ENCODE measurements around the gene CEACAM21. TPM values are rescaled to one million over a fixed set of nuclear protein-coding genes. Genes with fewer than 3 reads are reported as not detected.
A peak's percentile ranks its signal among the peaks of the same experiment; 100 is the strongest.

The CEACAM21 gene
- total RNA-seq, 1 donor from 2014 or later: not detected

DNA sequence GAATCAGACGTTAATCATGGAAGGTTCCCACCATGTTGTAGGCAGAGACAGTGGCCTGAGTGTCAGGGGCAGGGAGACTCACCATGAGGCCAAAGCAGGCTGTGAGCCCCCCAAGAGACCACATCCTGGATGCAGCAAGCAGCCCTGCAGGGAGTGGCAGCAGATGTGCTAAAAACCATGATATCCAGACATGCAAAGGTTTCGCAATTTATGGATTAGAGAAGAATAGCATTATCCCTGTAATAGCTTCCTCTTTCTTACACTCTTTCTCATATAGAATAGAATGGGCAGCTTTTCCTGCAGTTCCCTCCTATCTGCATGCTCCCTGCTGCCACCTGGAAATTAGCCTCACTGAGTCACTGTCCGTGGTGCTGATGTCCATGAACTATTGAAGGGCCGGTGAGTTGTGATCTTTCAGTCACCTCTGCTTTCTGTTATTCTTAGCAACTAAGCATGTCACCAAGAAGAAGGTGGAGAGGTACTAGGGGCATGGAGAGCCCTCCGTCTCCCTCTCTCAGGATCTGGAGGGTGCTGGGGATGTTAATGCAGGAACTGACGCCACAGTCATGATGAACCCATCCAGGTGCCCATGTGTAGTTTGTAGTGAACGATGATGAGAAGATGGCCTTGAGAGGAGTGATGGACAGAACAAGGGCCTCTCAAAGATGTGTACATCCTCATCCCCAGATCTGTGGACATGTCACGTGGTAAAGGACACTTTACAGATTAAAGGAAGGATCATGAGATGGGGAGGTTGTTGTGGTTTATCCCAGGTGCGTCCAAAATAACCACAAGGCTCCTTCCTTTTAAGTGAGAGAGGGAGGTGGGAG, 41.0 kb downstream of the CEACAM21 start:
- peak; percentile 40 for DNase-seq (ENCODE audit: low read depth)

DNA sequence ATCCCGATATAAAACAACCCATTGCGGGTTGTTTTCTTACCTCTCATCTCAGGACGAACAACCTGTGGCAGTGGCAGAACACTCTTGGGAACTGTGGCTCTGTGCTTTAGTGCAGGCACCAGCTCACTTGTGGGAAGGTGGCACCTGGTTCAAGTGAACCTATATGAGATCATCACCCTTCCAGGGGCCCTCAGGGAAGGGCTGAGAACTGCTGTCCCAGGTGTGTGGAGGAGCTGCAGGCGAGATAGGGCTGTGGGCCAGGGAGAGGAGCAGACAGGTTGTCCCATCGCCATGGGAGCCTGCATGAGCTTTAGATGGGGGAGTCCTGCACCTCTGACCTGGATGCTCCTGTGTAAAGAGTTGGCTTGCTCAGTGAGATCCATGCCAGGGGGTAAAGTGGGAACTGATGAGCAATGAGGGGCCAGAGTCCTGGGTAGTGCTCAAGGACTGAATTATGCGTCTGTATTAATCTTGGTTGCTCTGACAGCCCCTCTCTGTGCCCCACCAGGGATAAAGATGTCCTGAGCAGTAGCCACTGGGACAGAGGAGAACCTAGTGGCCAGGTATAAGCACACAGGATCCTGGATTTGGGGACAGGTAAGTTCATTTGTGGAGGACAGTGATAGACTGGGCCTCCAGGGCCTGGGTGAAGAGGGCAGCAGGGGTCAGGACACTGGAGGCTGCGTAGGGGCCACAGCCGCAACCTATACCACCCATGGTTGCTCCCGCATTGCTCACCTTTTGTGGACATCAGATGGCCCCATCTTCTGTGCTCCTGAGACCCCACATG, 42.2 kb downstream of the CEACAM21 start:
- DNase-seq (ENCODE audit: low read depth): no peak

DNA sequence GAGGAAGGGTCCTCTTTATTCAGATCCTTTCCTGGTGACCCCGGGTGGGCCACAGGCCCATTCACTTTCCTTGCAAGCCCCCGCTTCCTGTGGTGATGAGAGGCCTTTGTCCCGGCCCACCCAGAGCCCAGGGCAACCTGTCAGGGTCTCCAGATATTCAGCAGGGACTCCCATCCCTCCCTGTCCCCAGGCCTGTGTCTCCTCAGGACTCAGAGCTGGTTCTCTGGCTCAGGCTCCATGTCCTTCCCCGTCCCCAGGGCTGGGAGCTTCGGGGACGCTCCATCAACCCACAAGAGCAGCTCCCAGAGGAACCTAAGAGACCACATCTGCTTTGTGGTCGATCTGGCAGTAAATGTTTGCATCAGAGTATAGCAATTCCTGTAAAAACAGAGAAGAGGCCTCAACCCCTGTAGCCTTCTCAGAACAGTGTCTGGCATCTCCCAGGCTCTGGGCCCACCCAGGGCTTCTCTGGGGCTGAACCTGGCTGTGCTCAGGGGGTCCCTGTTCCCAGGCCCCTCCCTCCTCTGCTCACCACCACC, 43.1 kb downstream of the CEACAM21 start:
- DNase-seq (ENCODE audit: low read depth): no peak

DNA sequence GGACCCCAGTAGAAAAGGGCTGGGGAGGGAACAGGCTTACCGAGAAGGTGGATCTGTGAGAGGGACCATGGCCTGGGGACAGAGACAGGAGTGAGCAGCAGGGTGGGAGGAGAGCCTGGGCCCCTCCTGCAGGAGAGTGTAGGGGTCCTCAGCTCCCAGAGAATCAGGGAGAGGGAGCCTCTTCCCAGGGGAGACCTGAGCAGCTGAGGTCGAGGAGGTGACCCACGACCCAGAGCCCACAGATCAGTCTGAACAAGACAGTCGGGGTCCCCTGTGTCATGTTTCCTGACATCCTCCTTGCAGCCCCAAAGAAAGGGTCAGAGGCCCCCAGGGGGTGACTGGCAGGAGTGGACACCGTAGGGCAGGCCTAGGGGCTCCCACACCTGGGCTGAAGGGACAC, 44.2 kb downstream of the CEACAM21 start:
- DNase-seq (ENCODE audit: low read depth): no peak

DNA sequence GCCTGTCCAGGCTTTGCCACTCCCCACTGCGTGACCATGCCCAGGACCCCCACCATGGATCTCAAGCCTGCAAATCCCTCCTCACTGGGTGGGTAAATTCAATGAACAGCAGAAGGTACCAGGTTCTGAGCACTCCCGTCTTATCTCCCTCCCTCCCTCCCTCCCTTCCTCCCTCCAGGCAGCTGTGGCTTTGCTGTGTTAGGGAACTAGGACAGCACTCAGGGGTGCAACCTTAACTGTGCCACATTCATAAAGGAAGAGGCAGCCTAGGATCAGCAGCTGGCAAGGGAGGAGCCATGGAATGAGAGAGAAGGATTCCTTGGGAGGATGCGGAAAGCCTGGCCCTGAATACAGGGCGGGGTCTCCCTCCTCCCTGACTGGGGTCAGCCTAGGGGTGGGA, 45.3 kb downstream of the CEACAM21 start:
- no peak for DNase-seq (ENCODE audit: low read depth)

DNA sequence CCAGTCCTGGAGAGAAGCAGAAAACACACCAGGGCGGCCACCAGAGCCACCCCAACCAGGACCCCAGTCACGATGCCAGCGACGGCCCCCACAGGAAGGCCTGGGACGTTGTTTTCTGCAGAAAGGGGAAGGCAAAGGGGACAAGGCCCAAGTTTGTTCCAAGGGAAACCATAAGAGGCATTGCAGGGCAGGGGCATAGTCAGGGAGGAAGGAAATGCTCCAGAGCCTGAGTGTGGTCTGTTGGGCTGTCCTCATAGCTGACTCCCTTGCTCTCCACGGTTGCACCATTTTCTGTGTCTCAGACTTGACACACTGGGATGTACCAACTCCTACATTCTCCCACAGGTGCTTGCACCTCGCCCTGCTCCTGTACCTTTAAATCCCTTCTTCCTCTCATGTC, 45.7 kb downstream of the CEACAM21 start:
- no peak for DNase-seq (ENCODE audit: low read depth)

DNA sequence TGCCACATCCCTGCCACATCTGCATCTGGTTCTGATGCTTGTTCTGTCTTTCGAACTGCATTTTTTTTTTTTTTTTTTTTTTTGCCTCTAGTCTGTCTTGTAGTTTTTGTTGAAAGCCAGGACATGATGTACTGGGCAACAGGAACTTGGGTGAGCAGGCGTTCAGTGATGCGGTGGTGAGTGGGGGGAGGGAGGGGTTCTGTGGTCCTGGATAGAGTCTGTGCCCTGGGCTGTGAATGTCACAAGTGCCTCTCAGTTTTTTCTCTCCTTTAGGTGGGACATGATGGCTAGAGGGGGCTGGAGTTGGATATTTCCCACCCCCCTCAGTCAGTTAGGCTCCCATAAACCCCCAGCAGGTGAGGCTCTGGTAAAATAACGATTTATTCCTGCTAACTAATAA, 47.4 kb downstream of the CEACAM21 start:
- no peak for DNase-seq (ENCODE audit: low read depth)

DNA sequence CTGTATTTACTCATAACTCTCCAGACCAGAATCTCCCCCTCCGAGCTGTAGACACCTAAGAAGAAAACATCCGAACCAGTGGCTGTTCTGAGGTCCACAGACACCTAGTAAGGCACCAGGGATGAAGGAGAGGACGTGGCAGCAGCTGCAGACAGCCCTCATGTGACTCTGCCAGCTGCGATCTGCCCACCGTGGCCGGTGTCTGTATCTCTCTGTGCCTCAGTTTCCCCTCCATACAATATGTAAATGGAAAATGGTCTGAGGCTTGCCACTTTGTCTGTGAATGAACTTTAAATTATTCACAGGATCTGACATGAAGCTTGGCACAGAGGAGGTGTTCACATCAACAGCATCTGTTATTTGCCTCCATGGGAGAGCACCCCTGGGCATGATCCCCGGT, 48.5 kb downstream of the CEACAM21 start:
- DNase-seq (ENCODE audit: low read depth): no peak

DNA sequence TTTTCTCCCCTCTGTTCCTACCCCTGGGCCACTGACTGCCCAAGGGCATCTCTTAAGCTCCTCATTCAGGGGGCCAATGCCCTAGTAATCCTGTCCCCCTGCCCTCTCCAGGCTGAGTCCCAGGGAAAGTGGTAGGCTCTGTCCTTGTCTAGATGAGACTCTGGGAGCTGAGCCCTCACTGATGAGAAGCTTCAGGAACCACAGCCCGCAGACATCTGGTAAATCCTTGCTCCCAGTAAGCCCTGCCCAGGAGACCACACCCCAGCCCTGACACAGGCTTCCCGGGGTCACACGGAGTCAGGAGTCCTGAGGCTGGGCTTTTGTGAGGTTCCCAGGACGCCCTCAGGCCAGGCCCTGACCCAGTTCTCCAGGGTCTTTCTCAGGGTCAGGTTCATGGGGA, 49.0 kb downstream of the CEACAM21 start:
- no peak for DNase-seq (ENCODE audit: low read depth)

DNA sequence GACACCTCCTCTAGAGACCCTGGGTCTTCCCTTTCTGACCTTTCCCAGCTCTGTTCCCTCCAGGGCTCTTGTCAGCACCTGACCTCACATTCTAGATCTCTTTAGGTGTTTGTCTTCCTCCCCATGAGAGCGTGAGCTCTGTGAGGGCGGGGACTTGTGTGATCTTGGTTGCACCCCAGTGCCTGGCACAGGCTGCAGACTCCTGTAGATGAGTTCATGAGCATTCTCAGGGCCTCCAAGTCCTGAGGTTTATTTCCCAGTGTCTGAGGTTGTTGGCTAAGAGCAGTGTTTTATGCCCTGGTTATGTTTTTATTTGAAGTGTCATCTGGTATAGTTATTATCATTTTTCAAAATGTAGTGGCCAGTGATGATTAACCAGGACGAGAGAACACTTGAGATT, 50.3 kb downstream of the CEACAM21 start:
- no peak for DNase-seq (ENCODE audit: low read depth)

DNA sequence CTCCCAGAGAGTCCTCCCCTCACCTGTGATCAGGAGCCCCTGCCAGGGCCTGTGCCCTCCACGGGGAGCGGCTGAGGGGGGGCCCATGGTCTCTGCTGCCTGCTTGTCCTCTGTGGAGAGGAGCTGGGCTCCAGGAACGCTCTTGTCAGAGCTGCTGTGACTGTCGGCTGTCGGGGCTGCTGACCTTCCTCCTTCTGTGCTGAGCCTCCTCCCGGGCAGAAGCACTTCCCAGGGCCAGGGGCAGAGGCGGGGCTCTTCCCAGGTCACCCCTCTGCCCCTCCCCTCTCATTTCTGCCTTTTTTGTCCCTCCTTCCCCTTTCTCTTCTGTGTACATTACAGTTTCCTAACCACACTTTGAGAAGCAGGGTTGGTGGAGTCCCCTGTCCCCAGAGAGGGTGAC, 50.9 kb downstream of the CEACAM21 start, which contains the start of gene CEACAM4:
Gene CEACAM4 (minus strand): TSS at position 198 of the 400 bp plus-strand sequence. CDS start 111 bp downstream, at position 87.
- DNase-seq (ENCODE audit: low read depth): no peak

DNA sequence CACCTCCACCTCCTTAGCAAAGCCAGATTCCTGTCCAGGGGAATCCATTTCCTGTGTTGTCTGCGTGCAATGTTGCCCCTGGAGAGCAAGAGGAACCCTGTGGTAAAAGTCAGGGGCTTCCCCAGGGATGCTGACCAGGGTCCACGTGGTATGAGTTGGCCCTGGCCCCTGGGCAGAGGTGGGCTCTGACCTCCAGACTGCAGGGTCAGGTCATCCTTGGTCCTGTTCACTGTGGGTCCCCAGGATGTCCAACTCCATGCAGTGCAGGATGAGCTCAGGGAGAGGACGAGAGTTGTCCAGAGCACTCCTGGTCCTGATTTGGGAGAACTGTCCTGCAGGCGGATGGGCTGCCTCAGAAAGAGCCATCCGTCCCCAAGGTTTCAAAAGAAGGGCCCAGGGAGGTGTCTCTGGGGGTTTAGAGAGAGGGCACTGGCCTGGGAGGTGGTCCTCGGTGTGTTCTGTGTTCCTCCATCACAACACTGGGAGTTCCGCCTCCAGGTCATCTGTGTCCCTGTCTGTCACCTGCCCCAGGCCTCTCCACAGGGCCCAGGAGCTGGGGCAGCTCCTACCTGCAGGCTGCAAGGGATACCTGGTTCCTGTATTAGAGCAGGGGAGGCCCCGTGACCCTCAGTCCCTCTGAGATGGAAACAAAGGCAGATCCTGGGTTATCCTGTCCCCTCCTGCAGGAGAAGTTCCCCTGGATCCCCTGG, 52.2 kb downstream of the CEACAM21 start:
- no peak for DNase-seq (ENCODE audit: low read depth)

Other genes with a start within 250 kb of the CEACAM21 start
- gene TGFB1, start 222.2 kb upstream of the CEACAM21 start, total RNA-seq: 12.3 and 17.1 TPM in 2 replicates
- 3.5 and 5.0 TPM in 2 replicates for gene B9D2, start 212.0 kb upstream of the CEACAM21 start, total RNA-seq
- gene TMEM91, start 199.6 kb upstream of the CEACAM21 start, total RNA-seq: 0.59 and 1.7 TPM in 2 replicates
- gene EXOSC5, start 178.8 kb upstream of the CEACAM21 start, total RNA-seq: 22.2 and 35.4 TPM in 2 replicates
- gene BCKDHA, start 178.3 kb upstream of the CEACAM21 start, total RNA-seq: 53.4 and 77.7 TPM in 2 replicates
- not detected in 2 replicates for gene B3GNT8, start 148.8 kb upstream of the CEACAM21 start, total RNA-seq
- gene DMAC2, start 136.3 kb upstream of the CEACAM21 start, total RNA-seq: 36.2 and 43.2 TPM in 2 replicates
- not detected in 2 replicates for gene ERICH4, start 133.0 kb upstream of the CEACAM21 start, total RNA-seq
- gene CEACAM4, start 50.9 kb downstream of the CEACAM21 start, total RNA-seq: not detected in 2 replicates
- not detected in 2 replicates for gene CEACAM7, start 112.1 kb downstream of the CEACAM21 start, total RNA-seq
- gene CEACAM5, start 132.5 kb downstream of the CEACAM21 start, total RNA-seq: not detected in 2 replicates
- gene CEACAM6, start 179.4 kb downstream of the CEACAM21 start, total RNA-seq: not detected in 2 replicates
- gene CEACAM3, start 220.4 kb downstream of the CEACAM21 start, total RNA-seq: not detected in 2 replicates

Data from myocyte (in vitro differentiated cells).